H1 (cell line): Measurements from ENCODE around the gene MBD4. TPM values are rescaled to one million over a fixed set of nuclear protein-coding genes. Genes with fewer than 3 reads are reported as not detected.

Source experiments
- CTCF ChIA-PET: fragments of 300-600 bp; sonication (Branson Sonifier 250); formaldehyde crosslinking; loops from one replicate; lab custom pipeline; 2021; ENCODE audit not compliant: partially characterized antibody; lab: Charles Lee
- POLR2A ChIA-PET: fragments of 300-600 bp; sonication (Branson Sonifier 250); formaldehyde crosslinking; loops from one replicate; lab custom pipeline; 2021; ENCODE audit warnings: inconsistent platforms; ENCODE audit not compliant: partially characterized antibody; lab: Charles Lee
- DNase-seq, 2 experiments: peaks; one replicate each; pipeline versions ENCODE4 v3.0.0 to v3.0.0-alpha.2; 2010 to 2022; ENCODE audit warnings: low spot score in 2 of 2, low read depth in 1 of 2, mixed read lengths in 1 of 2
- FAIRE-seq: peaks from 2 replicates; lab custom pipeline; 2011; peaks lifted over from hg19 to GRCh38; lab: Jason Lieb, UNC
- H2AFZ ChIP-seq: 2 replicates; pipeline ENCODE4 v1.8.1; 2012; ENCODE audit warnings: low read length, inconsistent platforms
- H2AK5ac ChIP-seq: 2 replicates; pipeline ENCODE4 v1.6.1; 2013; ENCODE audit warnings: low read depth, low read length
- H2BK120ac ChIP-seq: replicated peaks from 2 replicates; pipeline ENCODE3; 2013; ENCODE audit warnings: low read depth, low read length, inconsistent platforms
- H2BK12ac ChIP-seq: 2 replicates; pipeline ENCODE4 v1.6.1; 2013; ENCODE audit warnings: low read depth, low read length
- H2BK15ac ChIP-seq: 2 replicates; pipeline ENCODE4 v1.6.1; 2013; ENCODE audit warnings: low read length
- H2BK20ac ChIP-seq: 2 replicates; pipeline ENCODE4 v1.6.1; 2013; ENCODE audit warnings: low read length
- H2BK5ac ChIP-seq: 2 replicates; pipeline ENCODE4 v1.6.1; 2013; ENCODE audit warnings: low read depth, low read length
- H3K14ac ChIP-seq: 2 replicates; pipeline ENCODE4 v1.6.1; 2013; ENCODE audit warnings: inconsistent platforms; ENCODE audit not compliant: insufficient read length
- H3K18ac ChIP-seq: 2 replicates; pipeline ENCODE4 v1.6.1; 2013; ENCODE audit warnings: low read length; ENCODE audit errors: extremely low read depth
- H3K23ac ChIP-seq: 2 replicates; pipeline ENCODE4 v1.6.1; 2013; ENCODE audit warnings: inconsistent platforms; ENCODE audit not compliant: insufficient read length
- H3K23me2 ChIP-seq: 2 replicates; pipeline ENCODE4 v1.6.1; 2013; ENCODE audit warnings: low read depth, low read length
- H3K27ac ChIP-seq: 2 replicates; pipeline ENCODE4 v1.6.1; 2011; ENCODE audit warnings: low read depth, low read length, inconsistent platforms
- H3K27me3 ChIP-seq, 4 experiments: replicated peaks in 1 of 4; 1 replicate in 1 of 4; 2 replicates in 3 of 4; pipeline versions ENCODE4 v1.6.1 to v1.8.1; 2011 to 2013; ENCODE audit warnings: low read length in 3 of 4, mild to moderate bottlenecking in 3 of 4, inconsistent platforms in 2 of 4, mixed read lengths in 2 of 4, moderate library complexity in 1 of 4; ENCODE audit not compliant: control insufficient read depth in 3 of 4, insufficient read depth in 3 of 4; ENCODE audit errors: extremely low read depth in 1 of 4
- H3K36me3 ChIP-seq, 4 experiments: 2 replicates each; pipeline versions ENCODE4 v1.6.1 to v1.8.1; 2011 to 2013; ENCODE audit warnings: mild to moderate bottlenecking in 4 of 4, low read length in 3 of 4, moderate library complexity in 2 of 4, control low read depth in 1 of 4, inconsistent platforms in 1 of 4; ENCODE audit not compliant: insufficient read depth in 4 of 4, control insufficient read depth in 2 of 4
- H3K4ac ChIP-seq: replicated peaks from 2 replicates; pipeline ENCODE3; 2013; ENCODE audit warnings: low read length, low read depth, mixed read lengths, inconsistent platforms; ENCODE audit not compliant: insufficient read length
- H3K4me1 ChIP-seq, 4 experiments: replicated peaks in 1 of 4; 1 replicate in 1 of 4; 2 replicates in 3 of 4; pipeline versions ENCODE4 v1.6.1 to v1.8.1; 2011 to 2013; ENCODE audit warnings: low read length in 3 of 4, inconsistent platforms in 2 of 4, mixed read lengths in 1 of 4; ENCODE audit not compliant: insufficient read depth in 4 of 4, control insufficient read depth in 3 of 4
- H3K4me2 ChIP-seq, 2 experiments: 2 replicates each; pipeline versions ENCODE4 v1.6.1 to v1.8.1; 2011 to 2013; ENCODE audit warnings: low read depth in 2 of 2, low read length in 2 of 2, control low read depth in 1 of 2, inconsistent platforms in 1 of 2, mild to moderate bottlenecking in 1 of 2; ENCODE audit not compliant: insufficient read depth in 1 of 2
- H3K4me3 ChIP-seq, 4 experiments: fragments of 200-600, 300-600 bp in 1 of 4; sonication (generic), shearing (Covaris generic), sonication (Bioruptor Twin) in 1 of 4; 2 replicates each; pipeline versions ENCODE4 v1.5.1 to v1.8.1; 2011 to 2016; ENCODE audit warnings: low read length in 4 of 4, low read depth in 3 of 4, control low read depth in 2 of 4, inconsistent platforms in 2 of 4, mild to moderate bottlenecking in 2 of 4, mixed read lengths in 1 of 4, moderate library complexity in 1 of 4; ENCODE audit not compliant: insufficient read depth in 2 of 4; ENCODE audit errors: extremely low read depth in 1 of 4
- H3K56ac ChIP-seq: replicated peaks from 2 replicates; pipeline ENCODE3; 2013; ENCODE audit warnings: low read depth, mild to moderate bottlenecking, mixed read lengths, low read length, inconsistent platforms; ENCODE audit not compliant: insufficient read length
- H3K79me1 ChIP-seq: 2 replicates; pipeline ENCODE4 v1.6.1; 2013; ENCODE audit warnings: low read depth, low read length, control low read depth
- H3K79me2 ChIP-seq, 2 experiments: 2 replicates each; pipeline versions ENCODE4 v1.6.1 to v1.8.1; 2012 to 2013; ENCODE audit warnings: low read length in 2 of 2, mild to moderate bottlenecking in 2 of 2, inconsistent platforms in 1 of 2; ENCODE audit not compliant: insufficient read depth in 2 of 2, control insufficient read depth in 1 of 2
- H3K9ac ChIP-seq, 4 experiments: replicated peaks in 1 of 4; 1 replicate in 1 of 4; 2 replicates in 3 of 4; pipeline versions ENCODE4 v1.6.1 to v1.8.1; 2011 to 2013; ENCODE audit warnings: low read depth in 3 of 4, low read length in 3 of 4, control low read depth in 2 of 4, mild to moderate bottlenecking in 2 of 4, moderate library complexity in 2 of 4, inconsistent platforms in 1 of 4; ENCODE audit errors: extremely low read depth in 1 of 4
- H3K9me3 ChIP-seq, 2 experiments: 2 replicates each; pipeline versions ENCODE4 v1.6.1 to v1.8.1; 2012 to 2013; ENCODE audit warnings: mild to moderate bottlenecking in 2 of 2, moderate library complexity in 2 of 2, control low read depth in 1 of 2, inconsistent platforms in 1 of 2, low read depth in 1 of 2, low read length in 1 of 2, mixed read lengths in 1 of 2; ENCODE audit not compliant: insufficient read depth in 2 of 2
- H4K20me1 ChIP-seq, 2 experiments: replicated peaks in 1 of 2; 2 replicates each; pipeline versions ENCODE3 to v1.8.1; 2011 to 2013; ENCODE audit warnings: inconsistent platforms in 2 of 2, low read length in 2 of 2, mild to moderate bottlenecking in 1 of 2; ENCODE audit not compliant: insufficient read depth in 2 of 2, control insufficient read depth in 1 of 2
- H4K5ac ChIP-seq: 2 replicates; pipeline ENCODE4 v1.6.1; 2013; ENCODE audit warnings: low read length, low read depth, mixed read lengths, inconsistent platforms; ENCODE audit not compliant: insufficient read length
- H4K8ac ChIP-seq: 2 replicates; pipeline ENCODE4 v1.8.0; 2013; ENCODE audit warnings: mild to moderate bottlenecking, moderate library complexity, low read length, inconsistent platforms; ENCODE audit not compliant: insufficient read depth; ENCODE audit errors: extremely low read depth
- H4K91ac ChIP-seq: replicated peaks from 2 replicates; pipeline ENCODE3; 2013; ENCODE audit warnings: low read length, mixed read lengths, inconsistent platforms; ENCODE audit not compliant: insufficient read length
- ATF3 ChIP-seq: IDR thresholded peaks from 2 replicates; pipeline ENCODE4 v1.6.1; 2011; ENCODE audit warnings: low read depth, mild to moderate bottlenecking, low read length; ENCODE audit not compliant: insufficient read depth
- E2F6 ChIP-seq: IDR thresholded peaks from 2 replicates; pipeline ENCODE4 v1.6.1; 2012; ENCODE audit warnings: inconsistent platforms
- POLR2A ChIP-seq, 2 experiments: IDR thresholded peaks; 1 replicate in 1 of 2; 2 replicates in 1 of 2; pipeline ENCODE4 v1.6.1; 2011; ENCODE audit warnings: low read depth in 2 of 2, low read length in 2 of 2, mild to moderate bottlenecking in 2 of 2; ENCODE audit errors: control extremely low read depth in 1 of 2
- POU5F1 ChIP-seq: IDR thresholded peaks from 2 replicates; pipeline ENCODE4 v1.6.1; 2011; ENCODE audit warnings: low read depth, mild to moderate bottlenecking, low read length, moderate library complexity
- RBBP5 ChIP-seq: IDR thresholded peaks from 2 replicates; pipeline ENCODE4 v1.7.1; 2012; ENCODE audit warnings: low read depth, mild to moderate bottlenecking, inconsistent platforms, low read length, moderate library complexity, borderline replicate concordance
- SP1 ChIP-seq: IDR thresholded peaks from 2 replicates; pipeline ENCODE4 v1.6.1; 2011; ENCODE audit warnings: low read depth, low read length
- SUZ12 ChIP-seq: fragments of 200-600 bp; sonication (generic); IDR thresholded peaks from 2 replicates; pipeline ENCODE4 v1.6.1; 2012; ENCODE audit warnings: mild to moderate bottlenecking, inconsistent platforms, low read length, moderate library complexity, mixed read lengths
- YY1 ChIP-seq: IDR thresholded peaks from 2 replicates; pipeline ENCODE4 v1.6.1; 2011; ENCODE audit warnings: low read depth, mild to moderate bottlenecking, low read length
- WGBS, 2 experiments: shearing (Covaris generic) in 1 of 2; methylation state at CpG; one replicate each; pipeline versions ENCODE4 v1.1.6 to v1.1.7; 2013 to 2015; ENCODE audit warnings: low lambda C conversion rate in 2 of 2, mixed read lengths in 2 of 2, inconsistent platforms in 1 of 2, low coverage in 1 of 2, missing lambda C conversion rate in 1 of 2; ENCODE audit not compliant: insufficient replicate concordance in 2 of 2, insufficient coverage in 1 of 2, insufficient read length in 1 of 2; ENCODE audit errors: extremely low coverage in 1 of 2, missing lambda C conversion rate in 1 of 2; 5-methylcytosine and 5-hydroxymethylcytosine counted together
- polyA plus RNA-seq, 7 experiments: library from polyadenylated mRNA; depleted of rRNA in 3 of 7; stranded (reverse) in 5 of 7; unstranded in 2 of 7; fragments of >200 nt in 5 of 7; fragments of 200-250 nt in 2 of 7; gene quantifications; 1 replicate in 5 of 7; 2 replicates in 1 of 7; 4 replicates in 1 of 7; pipeline versions ENCODE4 v1.2.1 to v1.2.3, GENCODE V29; 2011 to 2013; ENCODE audit warnings: missing spikeins in 2 of 7, mixed read lengths in 2 of 7
- total RNA-seq: library from RNA; stranded (reverse); fragmentation: NEBNext Ultra II Directional; extraction: Animal tissue kit (Norgen Biotek cat#: 25700); gene quantifications from 2 replicates; pipeline ENCODE4 v1.2.1, GENCODE V29; 2021

The MBD4 gene
- total and polyA plus RNA-seq, 2 of the 8 experiments (the other 6 are each of a cell fraction or from before 2014, with no cell fraction given), result 11.2 to 35.8 TPM

- H3K23me2 ChIP-seq, result no peaks in the 10 kb centered on the region
- H4K5ac ChIP-seq, result no peak overlapping the region
- no peak overlapping the region for H3K23ac ChIP-seq
- no peak overlapping the region for H3K18ac ChIP-seq
- H2BK20ac ChIP-seq, result no peak overlapping the region
- no peak overlapping the region for H2BK5ac ChIP-seq
- no peak overlapping the region for H3K27ac ChIP-seq
- H2BK12ac ChIP-seq, result no peak overlapping the region
- FAIRE-seq, result no peak
- H3K4me1 ChIP-seq, result no peaks in the 10 kb centered on the region
- no peak overlapping the region for H2AFZ ChIP-seq
- no peak overlapping the region for H3K14ac ChIP-seq
- ChIA-PET CTCF (interaction anchor here (0.7 kb wide), 1 partner anchor 28 kb away, joined by 3 read pairs; no protein-coding TSS in a partner anchor), POLR2A (no interaction called here)
- no peak overlapping the region for H4K8ac ChIP-seq
- H4K20me1 ChIP-seq, result no peaks in the 10 kb centered on the region
- no peak overlapping the region for H3K56ac ChIP-seq
- H3K9me3 ChIP-seq, result no peaks in the 10 kb centered on the region
- no peak overlapping the region for H2AK5ac ChIP-seq
- no peak overlapping the region for H4K91ac ChIP-seq
- no peak overlapping the region for H3K4me3 ChIP-seq
- H3K79me1 ChIP-seq, result no peaks in the 10 kb centered on the region
- H3K79me2 ChIP-seq, result no peaks in the 10 kb centered on the region
- no peak overlapping the region for H3K9ac ChIP-seq
- WGBS, 2 experiments, result 83% methylated on average over 4 of the region's 4 CpGs; no CpG with 5 or more reads in 1 of the 2 experiments
- TF ChIP-seq POLR2A (IDR thresholded peaks at IDR 0.05; ENCODE audit: control extremely low read depth in 1 of 2, low read depth in 2 of 2, low read length in 2 of 2) (no peak), ATF3 (no peak), RBBP5 (no peak), POU5F1 (no peak), SUZ12 (no peak), YY1 (no peak), SP1 (no peak), E2F6 (no peak)
- no peak overlapping the region for H3K4ac ChIP-seq
- no peak for DNase-seq
- H3K4me2 ChIP-seq, result no peak overlapping the region
- peaks cover 2 to 18% (median 11%) of the 10 kb centered on the region in 4 experiments; a peak in 6 of 8 replicates for H3K36me3 ChIP-seq
- no peaks in the 10 kb centered on the region for H3K27me3 ChIP-seq
- no peak overlapping the region for H2BK15ac ChIP-seq
- no peak overlapping the region for H2BK120ac ChIP-seq
Observed at GRCh38 chr3:129473769-129474152, 34.0 kb upstream of the MBD4 start.
